GM12865 (cell line): ENCODE data around the gene CD93.

Experiments used
- DNase-seq: peaks from one replicate; pipeline ENCODE4 v3.0.0; 2010; ENCODE audit warnings: low read depth
- H3K4me3 ChIP-seq: 2 replicates; pipeline ENCODE4 v1.5.1; 2011; ENCODE audit warnings: mild to moderate bottlenecking, low read depth, low read length, control low read depth
- CTCF ChIP-seq: IDR thresholded peaks from 2 replicates; pipeline ENCODE4 v1.5.1; 2011; ENCODE audit warnings: low read length, control low read depth, low read depth, inconsistent platforms; ENCODE audit not compliant: insufficient read depth; ENCODE audit errors: missing control alignments

CD93 gene

GRCh38 chr20:23088866-23089265 lies 2.7 kb upstream of the CD93 start:
- no peak for DNase-seq
- no peak for TF ChIP-seq CTCF
- no peak overlapping the region for H3K4me3 ChIP-seq

- no peak overlapping the region for H3K4me3 ChIP-seq
- no peak for TF ChIP-seq CTCF
- no peak for DNase-seq
These were observed 1.6 kb upstream of the CD93 start for GRCh38 chr20:23087587-23088251.

- TF ChIP-seq CTCF, result no peak
- DNase-seq, result no peak
- H3K4me3 ChIP-seq, result no peak overlapping the region
These were observed 847 bp upstream of the CD93 start for GRCh38 chr20:23086931-23087411.

GRCh38 chr20:23085436-23086055 lies 578 bp downstream of the CD93 start:
- no peak overlapping the region for H3K4me3 ChIP-seq
- DNase-seq, result no peak
- TF ChIP-seq CTCF, result no peak

- no peak overlapping the region for H3K4me3 ChIP-seq
- no peak for TF ChIP-seq CTCF
- DNase-seq, result no peak
These were observed 1.2 kb downstream of the CD93 start for GRCh38 chr20:23084845-23085365.

GRCh38 chr20:23084282-23084844 lies 1.8 kb downstream of the CD93 start:
- H3K4me3 ChIP-seq, result no peak overlapping the region
- no peak for TF ChIP-seq CTCF
- DNase-seq, result no peak
